HL-60/S4 treated with phorbol 12-myristate 13-acetate at 8.2 ng/mL for 4 days and 3 days (cell line): ENCODE measurements around the gene NELFE.

Experiments
- in situ Hi-C: fragments of 300-500 bp; cut with MboI; formaldehyde crosslinking; loops from 2 replicates; pipeline ENCODE4 v1.15.0; 2022; ENCODE audit warnings: low sequenced_read_pairs

Gene NELFE

GRCh38 chr6:31972709-31973350 is 14.1 kb upstream of the NELFE start:
- in situ Hi-C loops: loop anchor here (25.0 kb wide), 1 partner anchor 311 kb away; the partner anchor contains the start of genes APOM, BAG6, C6orf47 and CSNK2B

GRCh38 chr6:31971993-31972708 is 13.4 kb upstream of the NELFE start, which contains the start of gene DXO:
Gene DXO, minus strand, starts transcription at chr6:31972138. Its CDS starts 463 bp downstream, at chr6:31971675.
- in situ Hi-C loops: loop anchor here (25.0 kb wide), 1 partner anchor 310 kb away; the partner anchor contains the start of genes APOM, BAG6, C6orf47 and CSNK2B

GRCh38 chr6:31971279-31971992 is 12.7 kb upstream of the NELFE start:
- in situ Hi-C loops: loop anchor here (25.0 kb wide), 1 partner anchor 309 kb away; the partner anchor contains the start of genes APOM, BAG6, C6orf47 and CSNK2B

GRCh38 chr6:31970604-31971271 is 12.0 kb upstream of the NELFE start:
- in situ Hi-C loops: loop anchor here (25.0 kb wide), 1 partner anchor 308 kb away; the partner anchor contains the start of genes APOM, BAG6, C6orf47 and CSNK2B

GRCh38 chr6:31969712-31970603 is 11.2 kb upstream of the NELFE start:
- in situ Hi-C loops: loop anchor here (25.0 kb wide), 1 partner anchor 308 kb away; the partner anchor contains the start of genes APOM, BAG6, C6orf47 and CSNK2B

- in situ Hi-C loops: loop anchor here (25.0 kb wide), 1 partner anchor 307 kb away; the partner anchor contains the start of genes APOM, BAG6, C6orf47 and CSNK2B
Measured at GRCh38 chr6:31968791-31969711, 10.3 kb upstream of the NELFE start.

- in situ Hi-C loops: loop anchor here (25.0 kb wide), 1 partner anchor 306 kb away; the partner anchor contains the start of genes APOM, BAG6, C6orf47 and CSNK2B
Measured at GRCh38 chr6:31968326-31968725, 9.6 kb upstream of the NELFE start.

- in situ Hi-C loops: loop anchor here (25.0 kb wide), 1 partner anchor 306 kb away; the partner anchor contains the start of genes APOM, BAG6, C6orf47 and CSNK2B
Measured at GRCh38 chr6:31967926-31968320, 9.2 kb upstream of the NELFE start.

- in situ Hi-C loops: loop anchor here (25.0 kb wide), 1 partner anchor 305 kb away; the partner anchor contains the start of genes APOM, BAG6, C6orf47 and CSNK2B
Measured at GRCh38 chr6:31966997-31967925, 8.5 kb upstream of the NELFE start.

- in situ Hi-C loops: loop anchor here (25.0 kb wide), 1 partner anchor 304 kb away; the partner anchor contains the start of genes APOM, BAG6, C6orf47 and CSNK2B
Measured at GRCh38 chr6:31966506-31966905, 7.7 kb upstream of the NELFE start.

- in situ Hi-C loops: loop anchor here (25.0 kb wide), 1 partner anchor 303 kb away; the partner anchor contains the start of genes APOM, BAG6, C6orf47 and CSNK2B
Measured at GRCh38 chr6:31965700-31966099, 6.9 kb upstream of the NELFE start.

GRCh38 chr6:31963921-31964320 is 5.2 kb upstream of the NELFE start:
- in situ Hi-C loops: loop anchor here (25.0 kb wide), 1 partner anchor 302 kb away; the partner anchor contains the start of genes APOM, BAG6, C6orf47 and CSNK2B

GRCh38 chr6:31961616-31962015 is 2.8 kb upstream of the NELFE start:
- in situ Hi-C loops: loop anchor here (25.0 kb wide), 1 partner anchor 299 kb away; the partner anchor contains the start of genes APOM, BAG6, C6orf47 and CSNK2B

- in situ Hi-C loops: loop anchor here (25.0 kb wide), 1 partner anchor 296 kb away; the partner anchor contains the start of genes APOM, BAG6, C6orf47 and CSNK2B
Measured at GRCh38 chr6:31958412-31958740, 395 bp downstream of the NELFE start.

- in situ Hi-C loops: loop anchor here (25.0 kb wide), 1 partner anchor 294 kb away; the partner anchor contains the start of genes APOM, BAG6, C6orf47 and CSNK2B
Measured at GRCh38 chr6:31956796-31957195, 2.0 kb downstream of the NELFE start.

GRCh38 chr6:31954511-31954910 is 4.3 kb downstream of the NELFE start:
- in situ Hi-C loops: loop anchor here (25.0 kb wide), 1 partner anchor 292 kb away; the partner anchor contains the start of genes APOM, BAG6, C6orf47 and CSNK2B
